HEK293 (cell line): Measurements from ENCODE around the gene ASIC3.
A peak's percentile ranks its signal among the peaks of the same experiment; 100 is the strongest.

ENCODE experiments used
- CTCF ChIA-PET: fragments of 350-600 bp; formaldehyde crosslinking; extraction: SDS; loops from one replicate; lab custom pipeline; 2021; ENCODE audit warnings: antibody characterized with exemption; lab: Yijun Ruan, JAX
- POLR2A ChIA-PET: fragments of 300-600 bp; formaldehyde crosslinking; extraction: SDS; loops from one replicate; lab custom pipeline; 2020; ENCODE audit warnings: antibody characterized with exemption, inconsistent platforms; lab: Yijun Ruan, JAX
- H3K27ac ChIP-seq: fragments of 200-500 bp; sonication (Bioruptor generic); 2 replicates; pipeline ENCODE4 v1.5.1; 2014; ENCODE audit warnings: low read depth, low read length, control low read depth, inconsistent platforms; ENCODE audit errors: extremely low read depth
- H3K36me3 ChIP-seq, 2 experiments: fragments of 200-500 bp in 1 of 2; sonication (Bioruptor generic) in 1 of 2; 1 replicate in 1 of 2; 2 replicates in 1 of 2; pipeline ENCODE4 v1.5.1; 2014 to 2017; ENCODE audit warnings: inconsistent platforms in 2 of 2, low read length in 2 of 2; ENCODE audit not compliant: control insufficient read depth in 2 of 2, insufficient read depth in 1 of 2
- H3K4me1 ChIP-seq: fragments of 200-500 bp; sonication (Bioruptor generic); 2 replicates; pipeline ENCODE4 v1.5.1; 2014; ENCODE audit warnings: mild to moderate bottlenecking, low read length, inconsistent platforms; ENCODE audit not compliant: control insufficient read depth, insufficient read depth
- H3K4me3 ChIP-seq: 2 replicates; pipeline ENCODE4 v1.5.1; 2011; ENCODE audit warnings: low read depth, mild to moderate bottlenecking, control low read depth, low read length, moderate library complexity
- H3K9me3 ChIP-seq: fragments of 200-500 bp; sonication (Bioruptor generic); 2 replicates; pipeline ENCODE4 v1.5.1; 2014; ENCODE audit warnings: low read depth, low read length, inconsistent platforms; ENCODE audit not compliant: control insufficient read depth, insufficient read depth
- FEZF1 ChIP-seq: fragments of 450-650 bp; formaldehyde crosslinking; IDR thresholded peaks from 2 replicates; pipeline ENCODE4 v1.5.1; 2016; ENCODE audit warnings: missing biosample characterization, missing genetic modification characterization
- GLIS1 ChIP-seq: fragments of 450-650 bp; formaldehyde crosslinking; IDR thresholded peaks from 2 replicates; pipeline ENCODE4 v1.5.1; 2016; ENCODE audit warnings: missing biosample characterization, missing genetic modification characterization
- IKZF3 ChIP-seq: fragments of 450-650 bp; IDR thresholded peaks from 2 replicates; pipeline ENCODE4 v1.5.0; 2018; ENCODE audit warnings: missing biosample characterization, mild to moderate bottlenecking, missing genetic modification characterization, moderate library complexity
- PATZ1 ChIP-seq: fragments of 450-650 bp; formaldehyde crosslinking; IDR thresholded peaks from 2 replicates; pipeline ENCODE4 v1.5.1; 2016; ENCODE audit warnings: missing biosample characterization, missing genetic modification characterization
- PRDM10 ChIP-seq: fragments of 450-650 bp; formaldehyde crosslinking; IDR thresholded peaks from 2 replicates; pipeline ENCODE4 v1.5.1; 2016; ENCODE audit warnings: missing biosample characterization, missing genetic modification characterization
- REPIN1 ChIP-seq: fragments of 450-650 bp; formaldehyde crosslinking; IDR thresholded peaks from 2 replicates; pipeline ENCODE4 v1.5.1; 2017; ENCODE audit warnings: missing biosample characterization, missing genetic modification characterization, low read depth
- WT1 ChIP-seq: fragments of 450-650 bp; formaldehyde crosslinking; IDR thresholded peaks from 2 replicates; pipeline ENCODE4 v1.5.1; 2016; ENCODE audit warnings: missing biosample characterization, missing genetic modification characterization
- ZBTB21 ChIP-seq: fragments of 450-650 bp; formaldehyde crosslinking; IDR thresholded peaks from 2 replicates; pipeline ENCODE4 v1.5.1; 2017; ENCODE audit warnings: missing biosample characterization, missing genetic modification characterization
- ZIC2 ChIP-seq: fragments of 450-650 bp; formaldehyde crosslinking; IDR thresholded peaks from 2 replicates; pipeline ENCODE4 v1.5.1; 2016; ENCODE audit warnings: missing biosample characterization, missing genetic modification characterization
- ZNF341 ChIP-seq: fragments of 450-650 bp; formaldehyde crosslinking; IDR thresholded peaks from 2 replicates; pipeline ENCODE4; 2016; ENCODE audit warnings: low read depth, missing biosample characterization, missing genetic modification characterization
- ZNF423 ChIP-seq: fragments of 450-650 bp; formaldehyde crosslinking; IDR thresholded peaks from 2 replicates; pipeline ENCODE4 v1.5.1; 2016; ENCODE audit warnings: missing biosample characterization, missing genetic modification characterization
- ZNF560 ChIP-seq: fragments of 450-650 bp; formaldehyde crosslinking; IDR thresholded peaks from 2 replicates; pipeline ENCODE4 v1.5.1; 2017; ENCODE audit warnings: missing biosample characterization, missing genetic modification characterization, borderline replicate concordance
- ZNF600 ChIP-seq: fragments of 450-650 bp; formaldehyde crosslinking; IDR thresholded peaks from 2 replicates; pipeline ENCODE4 v1.5.1; 2016; ENCODE audit warnings: missing biosample characterization, missing genetic modification characterization
- TF ChIP-seq, protein P1 (sequence below): fragments of 450-650 bp; IDR thresholded peaks from 2 replicates; pipeline ENCODE4 v1.5.1; 2018; ENCODE audit warnings: missing biosample characterization, mild to moderate bottlenecking, missing genetic modification characterization
- TF ChIP-seq, protein P2 (sequence below): fragments of 450-650 bp; formaldehyde crosslinking; IDR thresholded peaks from 2 replicates; pipeline ENCODE4 v1.5.1; 2017; ENCODE audit warnings: missing biosample characterization, missing genetic modification characterization

The ASIC3 gene

GRCh38 chr7:151095828-151096475 is 47.6 kb downstream of the ASIC3 start:
- POLR2A ChIA-PET, result no interaction called here
- Histone ChIP-seq H3K27ac (no peak overlapping the region), H3K4me1 (no peaks in the 10 kb centered on the region), H3K4me3 (no peak overlapping the region), H3K9me3 (no peaks in the 10 kb centered on the region), H3K36me3 (peaks cover 0 to 40% of the 10 kb centered on the region in 2 experiments; a peak in 2 of 3 replicates)
- CTCF ChIA-PET, result interaction anchor here (0.5 to 2.7 kb wide), 4 partner anchors 15 to 219 kb away, joined by 3 to 10 read pairs (median 4); no protein-coding TSS in a partner anchor
- TF ChIP-seq, protein P1, sequence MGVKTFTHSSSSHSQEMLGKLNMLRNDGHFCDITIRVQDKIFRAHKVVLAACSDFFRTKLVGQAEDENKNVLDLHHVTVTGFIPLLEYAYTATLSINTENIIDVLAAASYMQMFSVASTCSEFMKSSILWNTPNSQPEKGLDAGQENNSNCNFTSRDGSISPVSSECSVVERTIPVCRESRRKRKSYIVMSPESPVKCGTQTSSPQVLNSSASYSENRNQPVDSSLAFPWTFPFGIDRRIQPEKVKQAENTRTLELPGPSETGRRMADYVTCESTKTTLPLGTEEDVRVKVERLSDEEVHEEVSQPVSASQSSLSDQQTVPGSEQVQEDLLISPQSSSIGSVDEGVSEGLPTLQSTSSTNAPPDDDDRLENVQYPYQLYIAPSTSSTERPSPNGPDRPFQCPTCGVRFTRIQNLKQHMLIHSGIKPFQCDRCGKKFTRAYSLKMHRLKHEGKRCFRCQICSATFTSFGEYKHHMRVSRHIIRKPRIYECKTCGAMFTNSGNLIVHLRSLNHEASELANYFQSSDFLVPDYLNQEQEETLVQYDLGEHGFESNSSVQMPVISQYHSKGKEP (tag by site-specific recombination), result no peak
- TF ChIP-seq ZNF423, result no peak

DNA sequence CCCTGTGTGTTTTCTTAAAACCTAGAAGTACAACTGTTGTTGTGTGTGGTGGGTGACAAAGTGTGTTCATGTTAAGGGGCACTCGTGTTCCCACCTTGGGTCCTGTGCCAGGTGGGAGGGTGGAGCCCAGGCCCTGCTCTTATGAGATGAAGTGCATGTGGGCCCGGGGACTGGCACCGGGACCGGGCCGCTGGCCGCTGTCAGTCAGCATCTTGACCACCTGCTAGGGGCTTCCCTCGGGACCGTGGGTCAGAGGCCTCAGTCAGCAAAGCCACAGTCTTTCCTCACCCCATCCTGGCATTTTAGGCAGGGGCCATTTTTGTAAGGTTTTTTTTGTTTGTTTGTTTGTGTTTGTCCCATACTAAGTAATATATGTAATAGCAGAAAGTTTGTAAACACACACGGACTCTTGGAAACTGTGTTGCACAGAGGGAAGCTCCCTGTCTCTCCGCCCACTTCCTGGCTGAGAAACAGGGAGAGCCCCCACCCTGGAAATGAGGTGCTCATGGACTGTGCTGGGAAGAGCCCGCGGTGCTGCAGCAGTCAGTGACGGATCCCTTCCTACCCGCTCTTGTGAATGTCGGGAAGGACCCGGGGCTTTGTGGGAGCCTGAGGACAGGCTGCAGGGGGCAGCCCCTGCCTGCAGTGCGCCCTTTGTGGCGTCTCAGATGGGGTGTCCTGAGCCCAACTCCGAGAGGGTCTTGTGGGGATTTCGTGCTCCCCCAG is 51.3 kb downstream of the ASIC3 start:
- no peak overlapping the region for H3K27ac ChIP-seq
- CTCF ChIA-PET, result interaction anchor here (0.6 to 4.0 kb wide), 2 partner anchors 11 to 15 kb away, joined by 3 to 23 read pairs; no protein-coding TSS in a partner anchor

More for the DNA sequence above, 51.3 kb downstream of the ASIC3 start:
- POLR2A ChIA-PET, result no interaction called here
- Histone ChIP-seq H3K36me3 (peaks cover 0 to 28% of the 10 kb centered on the region in 2 experiments; a peak in 2 of 3 replicates), H3K9me3 (no peaks in the 10 kb centered on the region), H3K4me3 (no peak overlapping the region), H3K4me1 (no peaks in the 10 kb centered on the region)
- TF ChIP-seq ZNF600 (tag by site-specific recombination) (peak; percentile 71), WT1 (tag by site-specific recombination) (no peak), FEZF1 (tag by site-specific recombination) (no peak), ZNF560 (tag by site-specific recombination) (no peak), ZNF341 (tag by site-specific recombination) (peak; percentile 27), PRDM10 (tag by site-specific recombination) (peak; percentile 92), IKZF3 (tag by site-specific recombination) (0 out of 2 replicates have a peak, but pooled peaks have one; percentile 29), ZBTB21 (tag by site-specific recombination) (no peak), REPIN1 (tag by site-specific recombination) (no peak), PATZ1 (tag by site-specific recombination) (0 out of 2 replicates have a peak, but pooled peaks have one; percentile 29), ZIC2 (0 out of 2 replicates have a peak, but pooled peaks have one; percentile 5), GLIS1 (tag by site-specific recombination) (peak; percentile 47)
- TF ChIP-seq, protein P2, sequence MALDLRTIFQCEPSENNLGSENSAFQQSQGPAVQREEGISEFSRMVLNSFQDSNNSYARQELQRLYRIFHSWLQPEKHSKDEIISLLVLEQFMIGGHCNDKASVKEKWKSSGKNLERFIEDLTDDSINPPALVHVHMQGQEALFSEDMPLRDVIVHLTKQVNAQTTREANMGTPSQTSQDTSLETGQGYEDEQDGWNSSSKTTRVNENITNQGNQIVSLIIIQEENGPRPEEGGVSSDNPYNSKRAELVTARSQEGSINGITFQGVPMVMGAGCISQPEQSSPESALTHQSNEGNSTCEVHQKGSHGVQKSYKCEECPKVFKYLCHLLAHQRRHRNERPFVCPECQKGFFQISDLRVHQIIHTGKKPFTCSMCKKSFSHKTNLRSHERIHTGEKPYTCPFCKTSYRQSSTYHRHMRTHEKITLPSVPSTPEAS (tag by site-specific recombination), result no peak
